ENCODE results near the gene ERN1.

Gene ERN1

GRCh38 chr17:64102627-64103390, 27.1 kb downstream of the ERN1 start:
- intact Hi-C loops (cut with DNase I; ENCODE audit: low total_unique reads), result no loop called here
- Histone ChIP-seq H3K27ac (no peak overlapping the region), H3K4me3 (no peak overlapping the region), H3K4me1 (peaks cover 0 to 16% (median 6%) of the 10 kb centered on the region in 4 donors), H3K9me3 (no peaks in the 10 kb centered on the region), H3K27me3 (no peaks in the 10 kb centered on the region), H3K36me3 (no peaks in the 10 kb centered on the region)
- TF ChIP-seq, protein P1, sequence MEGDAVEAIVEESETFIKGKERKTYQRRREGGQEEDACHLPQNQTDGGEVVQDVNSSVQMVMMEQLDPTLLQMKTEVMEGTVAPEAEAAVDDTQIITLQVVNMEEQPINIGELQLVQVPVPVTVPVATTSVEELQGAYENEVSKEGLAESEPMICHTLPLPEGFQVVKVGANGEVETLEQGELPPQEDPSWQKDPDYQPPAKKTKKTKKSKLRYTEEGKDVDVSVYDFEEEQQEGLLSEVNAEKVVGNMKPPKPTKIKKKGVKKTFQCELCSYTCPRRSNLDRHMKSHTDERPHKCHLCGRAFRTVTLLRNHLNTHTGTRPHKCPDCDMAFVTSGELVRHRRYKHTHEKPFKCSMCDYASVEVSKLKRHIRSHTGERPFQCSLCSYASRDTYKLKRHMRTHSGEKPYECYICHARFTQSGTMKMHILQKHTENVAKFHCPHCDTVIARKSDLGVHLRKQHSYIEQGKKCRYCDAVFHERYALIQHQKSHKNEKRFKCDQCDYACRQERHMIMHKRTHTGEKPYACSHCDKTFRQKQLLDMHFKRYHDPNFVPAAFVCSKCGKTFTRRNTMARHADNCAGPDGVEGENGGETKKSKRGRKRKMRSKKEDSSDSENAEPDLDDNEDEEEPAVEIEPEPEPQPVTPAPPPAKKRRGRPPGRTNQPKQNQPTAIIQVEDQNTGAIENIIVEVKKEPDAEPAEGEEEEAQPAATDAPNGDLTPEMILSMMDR (IDR thresholded peaks at IDR 0.05), result no peak
- DNase-seq, result no peak

- Histone ChIP-seq H3K4me3 (no peak overlapping the region), H3K36me3 (peaks cover 0 to 10% (median 0%) of the 10 kb centered on the region in 3 donors), H3K27me3 (no peaks in the 10 kb centered on the region), H3K9me3 (no peaks in the 10 kb centered on the region), H3K27ac (no peak overlapping the region), H3K4me1 (peaks cover 0 to 17% (median 9%) of the 10 kb centered on the region in 4 donors)
- no peak for DNase-seq
- intact Hi-C loops (cut with DNase I; ENCODE audit: low total_unique reads), result no loop called here
- TF ChIP-seq, protein P1 (IDR thresholded peaks at IDR 0.05), result no peak
Measured at GRCh38 chr17:64099543-64099942, 30.4 kb downstream of the ERN1 start.

- peaks cover 0 to 10% (median 0%) of the 10 kb centered on the region in 3 donors for H3K36me3 ChIP-seq
- H3K9me3 ChIP-seq, result no peaks in the 10 kb centered on the region
- H3K27me3 ChIP-seq, result no peaks in the 10 kb centered on the region
- H3K27ac ChIP-seq, result peak overlapping the region; percentile 38 to 48
- intact Hi-C loops (cut with DNase I; ENCODE audit: low total_unique reads), result no loop called here
- TF ChIP-seq, protein P1 (IDR thresholded peaks at IDR 0.05), result no peak
- no peak for DNase-seq
- H3K4me3 ChIP-seq, result no peak overlapping the region
- peaks cover 0 to 17% (median 9%) of the 10 kb centered on the region in 4 donors for H3K4me1 ChIP-seq
Measured at GRCh38 chr17:64097196-64097936, 32.6 kb downstream of the ERN1 start.

DNA sequence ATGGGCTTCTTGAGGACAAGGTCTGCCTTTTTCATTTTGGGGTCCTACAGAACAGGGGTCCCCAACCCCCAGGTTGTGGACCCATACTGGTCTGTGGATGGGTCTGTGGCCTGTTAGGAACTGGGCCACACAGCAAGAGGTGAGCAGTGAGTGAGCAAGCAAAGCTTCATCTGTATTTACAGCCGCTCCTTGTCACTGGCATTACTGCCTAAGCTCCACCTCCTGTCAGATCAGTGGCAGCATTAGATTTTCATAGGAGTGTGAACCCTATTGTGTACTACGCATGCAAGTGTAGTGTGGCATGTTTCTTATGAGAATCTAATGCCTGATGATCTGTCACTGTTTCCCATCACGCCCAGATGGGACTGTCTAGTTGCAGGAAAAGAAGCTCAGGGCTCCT, 33.9 kb downstream of the ERN1 start:
- Histone ChIP-seq H3K4me3 (no peak overlapping the region), H3K4me1 (peaks cover 0 to 17% (median 9%) of the 10 kb centered on the region in 4 donors), H3K9me3 (no peaks in the 10 kb centered on the region), H3K27ac (peak overlapping the region in 1 of 2 donors; percentile 38), H3K36me3 (peaks cover 0 to 10% (median 0%) of the 10 kb centered on the region in 3 donors), H3K27me3 (no peaks in the 10 kb centered on the region)
- TF ChIP-seq, protein P1 (IDR thresholded peaks at IDR 0.05), result no peak
- DNase-seq, result no peak
- intact Hi-C loops (cut with DNase I; ENCODE audit: low total_unique reads), result no loop called here

- no peaks in the 10 kb centered on the region for H3K9me3 ChIP-seq
- H3K4me3 ChIP-seq, result no peak overlapping the region
- H3K27ac ChIP-seq, result no peak overlapping the region
- intact Hi-C loops (cut with DNase I; ENCODE audit: low total_unique reads), result no loop called here
- H3K27me3 ChIP-seq, result no peaks in the 10 kb centered on the region
- peaks cover 0 to 18% (median 10%) of the 10 kb centered on the region in 4 donors for H3K4me1 ChIP-seq
- peaks cover 0 to 10% (median 0%) of the 10 kb centered on the region in 3 donors for H3K36me3 ChIP-seq
- TF ChIP-seq, protein P1 (IDR thresholded peaks at IDR 0.05), result no peak
- no peak for DNase-seq
Measured at GRCh38 chr17:64095144-64095882, 34.6 kb downstream of the ERN1 start.

Measured in tibial artery (tissue), 4 donors.